Measurements from ENCODE around the gene MAN1C1. TPM values are rescaled to one million over a fixed set of nuclear protein-coding genes. Genes with fewer than 3 reads are reported as not detected.

The MAN1C1 gene
- total and polyA plus RNA-seq, 8 donors: 2.1 to 9.2 (median 4.0) TPM

- WGBS, 2 donors: 92 to 95% methylated on average over 20 of the region's 20 CpGs
- TF ChIP-seq, protein P1, sequence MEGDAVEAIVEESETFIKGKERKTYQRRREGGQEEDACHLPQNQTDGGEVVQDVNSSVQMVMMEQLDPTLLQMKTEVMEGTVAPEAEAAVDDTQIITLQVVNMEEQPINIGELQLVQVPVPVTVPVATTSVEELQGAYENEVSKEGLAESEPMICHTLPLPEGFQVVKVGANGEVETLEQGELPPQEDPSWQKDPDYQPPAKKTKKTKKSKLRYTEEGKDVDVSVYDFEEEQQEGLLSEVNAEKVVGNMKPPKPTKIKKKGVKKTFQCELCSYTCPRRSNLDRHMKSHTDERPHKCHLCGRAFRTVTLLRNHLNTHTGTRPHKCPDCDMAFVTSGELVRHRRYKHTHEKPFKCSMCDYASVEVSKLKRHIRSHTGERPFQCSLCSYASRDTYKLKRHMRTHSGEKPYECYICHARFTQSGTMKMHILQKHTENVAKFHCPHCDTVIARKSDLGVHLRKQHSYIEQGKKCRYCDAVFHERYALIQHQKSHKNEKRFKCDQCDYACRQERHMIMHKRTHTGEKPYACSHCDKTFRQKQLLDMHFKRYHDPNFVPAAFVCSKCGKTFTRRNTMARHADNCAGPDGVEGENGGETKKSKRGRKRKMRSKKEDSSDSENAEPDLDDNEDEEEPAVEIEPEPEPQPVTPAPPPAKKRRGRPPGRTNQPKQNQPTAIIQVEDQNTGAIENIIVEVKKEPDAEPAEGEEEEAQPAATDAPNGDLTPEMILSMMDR (IDR thresholded peaks at IDR 0.05): no peak
- DNase-seq: peak in 2 of 6 donors; percentile 59 to 78
- Histone ChIP-seq H3K9me3 (no peaks in the 10 kb centered on the region), H3K36me3 (peaks cover 0 to 19% (median 0%) of the 10 kb centered on the region in 3 donors), H3K27ac (no peak overlapping the region), H3K4me3 (no peak overlapping the region), H3K4me1 (peaks cover 5 to 28% (median 26%) of the 10 kb centered on the region in 3 donors), H3K27me3 (no peaks in the 10 kb centered on the region)
- intact Hi-C loops (cut with DNase I): no loop called here
- no peak for ATAC-seq
- no peak for FAIRE-seq
These were observed 191.1 kb downstream of the MAN1C1 start for GRCh38 chr1:25807480-25808390.

DNA sequence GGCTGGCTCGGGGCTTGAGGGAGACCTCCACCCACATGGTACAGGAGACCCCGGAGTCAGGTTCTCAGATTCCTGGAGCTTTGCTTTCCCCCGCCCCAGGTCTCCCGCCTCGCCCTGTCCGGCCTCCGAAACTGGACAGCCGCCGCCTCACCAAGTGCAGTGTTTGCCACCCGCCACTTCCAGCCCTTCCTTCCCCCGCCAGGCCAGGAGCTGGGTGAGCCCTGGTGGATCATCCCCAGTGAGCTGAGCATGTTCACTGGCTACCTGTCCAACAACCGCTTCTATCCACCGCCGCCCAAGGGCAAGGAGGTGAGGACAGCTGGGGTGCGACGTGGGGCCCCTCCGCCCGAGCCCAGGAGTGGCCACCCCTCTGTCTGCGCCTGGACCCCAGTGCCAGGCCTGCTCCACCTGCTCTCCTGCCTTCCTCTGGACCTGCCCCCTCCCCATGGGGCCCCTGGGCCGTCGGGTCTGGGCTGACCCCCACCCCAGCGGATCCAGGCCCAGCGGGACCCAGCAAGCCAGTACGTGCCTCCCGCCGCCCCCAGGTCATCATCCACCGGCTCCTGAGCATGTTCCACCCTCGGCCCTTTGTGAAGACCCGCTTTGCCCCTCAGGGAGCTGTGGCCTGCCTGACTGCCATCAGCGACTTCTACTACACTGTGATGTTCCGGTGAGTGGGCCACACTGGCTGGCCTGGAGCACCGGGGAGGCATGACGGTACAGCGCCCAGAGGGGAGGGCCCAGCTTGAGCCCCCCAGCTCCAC lies 192.1 kb downstream of the MAN1C1 start:
- WGBS, 2 donors: 91 to 94% methylated on average over 34 of the region's 34 CpGs

DNA sequence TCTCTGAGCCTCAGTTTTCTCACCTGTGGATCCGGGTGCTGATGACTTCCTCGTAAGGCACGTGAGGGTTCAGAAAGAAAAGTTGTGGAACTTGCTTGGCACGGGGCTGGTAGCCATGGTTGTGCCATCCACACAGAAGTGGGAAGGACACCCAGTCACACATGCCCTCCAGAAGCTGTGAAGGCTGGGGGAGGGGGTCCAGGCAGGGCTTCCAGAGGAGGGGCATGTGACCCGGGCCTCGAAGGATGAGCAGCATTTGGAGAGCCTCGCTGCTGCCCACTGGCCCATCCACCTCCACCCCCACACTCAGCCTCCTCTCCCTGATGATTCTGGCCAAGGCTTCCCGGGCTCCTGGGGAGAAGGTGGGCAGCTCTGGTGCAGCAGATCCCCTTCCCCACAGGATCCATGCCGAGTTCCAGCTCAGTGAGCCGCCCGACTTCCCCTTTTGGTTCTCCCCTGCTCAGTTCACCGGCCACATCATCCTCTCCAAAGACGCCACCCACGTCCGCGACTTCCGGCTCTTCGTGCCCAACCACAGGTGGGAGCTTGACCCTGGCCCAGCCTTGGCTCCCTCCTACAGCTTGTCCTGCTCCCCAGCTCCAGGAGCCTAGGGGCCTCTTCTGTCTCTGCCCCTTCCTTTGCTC lies 192.8 kb downstream of the MAN1C1 start:
- H3K27me3 ChIP-seq: no peaks in the 10 kb centered on the region
- peak in 2 of 6 donors; percentile 56 to 63 for DNase-seq
- H3K9me3 ChIP-seq: no peaks in the 10 kb centered on the region
- H3K27ac ChIP-seq: no peak overlapping the region
- no peak for ATAC-seq
- intact Hi-C loops (cut with DNase I): no loop called here
- H3K4me1 ChIP-seq: peaks cover 5 to 26% (median 23%) of the 10 kb centered on the region in 3 donors
- H3K36me3 ChIP-seq: peaks cover 0 to 30% (median 0%) of the 10 kb centered on the region in 3 donors
- WGBS, 2 donors: 82 to 86% methylated on average over 18 of the region's 18 CpGs
- FAIRE-seq: no peak
- no peak overlapping the region for H3K4me3 ChIP-seq
- TF ChIP-seq, protein P1 (IDR thresholded peaks at IDR 0.05): no peak

More for the DNA sequence above, 192.1 kb downstream of the MAN1C1 start:
- TF ChIP-seq, protein P1 (IDR thresholded peaks at IDR 0.05): no peak
- no peaks in the 10 kb centered on the region for H3K27me3 ChIP-seq
- no peak overlapping the region for H3K27ac ChIP-seq
- H3K4me1 ChIP-seq: peaks cover 5 to 26% (median 23%) of the 10 kb centered on the region in 3 donors
- intact Hi-C loops (cut with DNase I): no loop called here
- DNase-seq (peak in 2 of 6 donors; percentile 58 to 84), ATAC-seq (no peak), FAIRE-seq (no peak)
- no peaks in the 10 kb centered on the region for H3K9me3 ChIP-seq
- H3K4me3 ChIP-seq: no peak overlapping the region
- peaks cover 0 to 23% (median 0%) of the 10 kb centered on the region in 3 donors for H3K36me3 ChIP-seq

GRCh38 chr1:25809929-25810328 lies 193.3 kb downstream of the MAN1C1 start:
- H3K27me3 ChIP-seq: no peaks in the 10 kb centered on the region
- DNase-seq: peak in 2 of 6 donors; percentile 55 to 70
- H3K4me3 ChIP-seq: no peak overlapping the region
- intact Hi-C loops (cut with DNase I): loop anchor here in 1 of 3 donors (10.0 kb wide), 1 partner anchor 405 kb away; no protein-coding TSS in a partner anchor
- no peak for ATAC-seq
- peaks cover 0 to 34% (median 0%) of the 10 kb centered on the region in 3 donors for H3K36me3 ChIP-seq
- no peaks in the 10 kb centered on the region for H3K9me3 ChIP-seq
- WGBS, 2 donors: 91 to 97% methylated on average over 7 of the region's 7 CpGs
- H3K27ac ChIP-seq: no peak overlapping the region
- no peak for FAIRE-seq
- TF ChIP-seq, protein P1 (IDR thresholded peaks at IDR 0.05): no peak
- H3K4me1 ChIP-seq: peaks cover 5 to 25% (median 20%) of the 10 kb centered on the region in 3 donors

All from pancreas (tissue), 10 donors.